ENCODE measurements around the gene PAQR6. TPM values are rescaled to one million over a fixed set of nuclear protein-coding genes. Genes with fewer than 3 reads are reported as not detected.

The PAQR6 gene
- total and polyA plus RNA-seq, 4 donors, result 42.6 to 206 (median 117) TPM

- H3K4me3 ChIP-seq (ENCODE audit: low read depth, low read length), result peak within 1 kb of the TSS; percentile 90
- H3K27ac ChIP-seq (ENCODE audit: low read depth, low read length), result peak within 1 kb of the TSS; percentile 85
- no peaks in the 10 kb centered on the region for H3K9me3 ChIP-seq (ENCODE audit: control insufficient read depth, insufficient read depth, low read length)
- H3K27me3 ChIP-seq (ENCODE audit: control insufficient read depth, insufficient read depth, low read length), result no peaks in the 10 kb centered on the region
- DNase-seq (ENCODE audit: low read depth in 4 of 6, low spot score in 6 of 6), result no peak
- peaks cover 14% of the 10 kb centered on the region for H3K36me3 ChIP-seq (ENCODE audit: control insufficient read depth, insufficient read depth, low read length)
- 86% methylated on average over 7 of the region's 7 CpGs for WGBS (ENCODE audit: insufficient coverage)
- peaks cover 14% of the 10 kb centered on the region for H3K4me1 ChIP-seq (ENCODE audit: control insufficient read depth, insufficient read depth, low read length)
Measured at GRCh38 chr1:156284112-156284511, 36.3 kb upstream of the PAQR6 start, which contains the start of gene TMEM79. Gene TMEM79 (plus strand): TSS chr1:156284325. CDS start chr1:156285227, 902 bp downstream.

DNA sequence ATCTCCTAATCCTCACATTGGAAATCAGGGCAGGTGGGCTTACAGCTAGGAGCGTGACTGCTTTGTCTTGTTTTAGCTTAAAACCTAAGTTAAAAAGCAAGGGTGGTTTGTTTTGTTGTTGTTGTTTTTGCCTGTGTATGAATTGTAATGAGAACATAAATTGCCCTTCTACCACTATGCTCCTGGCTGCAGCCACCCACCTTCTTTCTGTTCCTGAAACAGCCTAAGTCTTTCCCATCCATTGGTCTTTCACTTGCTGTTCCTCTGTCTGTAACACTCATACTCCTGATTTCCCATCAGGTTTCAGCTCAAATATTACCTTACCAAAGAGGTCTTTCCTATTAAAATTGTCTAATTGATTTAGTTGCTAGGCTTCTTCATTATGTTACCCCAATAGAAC is 35.7 kb upstream of the PAQR6 start:
- peaks cover 14% of the 10 kb centered on the region for H3K4me1 ChIP-seq (ENCODE audit: control insufficient read depth, insufficient read depth, low read length)
- no peaks in the 10 kb centered on the region for H3K27me3 ChIP-seq (ENCODE audit: control insufficient read depth, insufficient read depth, low read length)
- peaks cover 15% of the 10 kb centered on the region for H3K36me3 ChIP-seq (ENCODE audit: control insufficient read depth, insufficient read depth, low read length)
- DNase-seq (ENCODE audit: low read depth in 4 of 6, low spot score in 6 of 6), result no peak
- peak overlapping the region; percentile 90 for H3K4me3 ChIP-seq (ENCODE audit: low read depth, low read length)
- H3K27ac ChIP-seq (ENCODE audit: low read depth, low read length), result peak overlapping the region; percentile 85
- no CpG with 5 or more reads among the region's 1 CpG for WGBS (ENCODE audit: insufficient coverage)
- no peaks in the 10 kb centered on the region for H3K9me3 ChIP-seq (ENCODE audit: control insufficient read depth, insufficient read depth, low read length)

GRCh38 chr1:156282479-156283222 is 34.8 kb upstream of the PAQR6 start, which contains the start of gene SMG5:
Gene SMG5 (minus strand): TSS chr1:156282825. CDS start chr1:156282680, 145 bp downstream.
- Histone ChIP-seq H3K9me3 (ENCODE audit: control insufficient read depth, insufficient read depth, low read length) (no peaks in the 10 kb centered on the region), H3K4me3 (ENCODE audit: low read depth, low read length) (peak within 1 kb of the TSS; percentile 90), H3K27me3 (ENCODE audit: control insufficient read depth, insufficient read depth, low read length) (no peaks in the 10 kb centered on the region), H3K4me1 (ENCODE audit: control insufficient read depth, insufficient read depth, low read length) (peaks cover 14% of the 10 kb centered on the region), H3K27ac (ENCODE audit: low read depth, low read length) (peak within 1 kb of the TSS; percentile 85), H3K36me3 (ENCODE audit: control insufficient read depth, insufficient read depth, low read length) (peaks cover 23% of the 10 kb centered on the region)
- under 1% methylated on average over 40 of the region's 50 CpGs for WGBS (ENCODE audit: insufficient coverage)
- peak; percentile 95 to 100 (median 98) for DNase-seq (ENCODE audit: low read depth in 4 of 6, low spot score in 6 of 6)

DNA sequence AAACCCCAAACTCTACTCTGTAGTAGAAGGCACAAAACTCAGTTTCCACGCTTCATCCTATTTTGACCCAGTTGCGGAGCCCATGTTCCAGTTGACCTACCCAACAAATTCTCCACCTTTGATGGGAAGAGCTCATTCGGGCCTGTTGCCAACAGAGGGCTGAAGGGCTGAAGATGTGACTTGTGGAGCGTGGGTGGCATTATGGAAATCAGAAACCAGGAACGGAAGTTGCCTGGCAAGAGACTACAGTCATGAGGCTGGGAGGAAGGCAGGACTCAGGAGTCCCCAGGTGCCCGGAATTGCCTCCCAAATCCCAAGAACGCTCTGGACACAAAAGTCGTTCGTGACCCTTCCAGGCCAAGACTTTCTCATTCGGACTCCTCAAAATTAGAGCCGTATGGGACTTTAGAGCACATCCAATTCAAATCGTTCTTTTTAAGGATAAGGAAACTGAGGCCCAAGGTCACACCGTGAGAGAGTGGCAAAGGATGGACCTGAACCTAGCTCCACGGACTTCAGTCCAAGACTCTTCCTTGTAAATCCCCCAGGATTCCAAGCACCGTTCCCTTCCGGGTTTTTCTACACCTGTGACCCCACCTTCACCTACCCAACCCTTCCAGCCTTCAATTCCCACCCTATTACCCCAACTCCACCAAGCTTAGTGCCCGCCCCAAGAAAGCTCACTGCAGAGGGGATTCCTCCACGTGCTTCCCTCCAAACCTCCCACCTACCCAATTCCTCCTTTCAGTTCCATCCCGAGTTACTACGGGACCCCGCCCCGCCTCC is 34.0 kb upstream of the PAQR6 start:
- WGBS (ENCODE audit: insufficient coverage), result 3% methylated on average over 18 of the region's 22 CpGs
- no peaks in the 10 kb centered on the region for H3K27me3 ChIP-seq (ENCODE audit: control insufficient read depth, insufficient read depth, low read length)
- DNase-seq (ENCODE audit: low read depth in 4 of 6, low spot score in 6 of 6), result no peak
- H3K9me3 ChIP-seq (ENCODE audit: control insufficient read depth, insufficient read depth, low read length), result no peaks in the 10 kb centered on the region
- no peak overlapping the region for H3K27ac ChIP-seq (ENCODE audit: low read depth, low read length)
- peak overlapping the region; percentile 90 for H3K4me3 ChIP-seq (ENCODE audit: low read depth, low read length)
- H3K36me3 ChIP-seq (ENCODE audit: control insufficient read depth, insufficient read depth, low read length), result peaks cover 31% of the 10 kb centered on the region
- peaks cover 14% of the 10 kb centered on the region for H3K4me1 ChIP-seq (ENCODE audit: control insufficient read depth, insufficient read depth, low read length)

- 35% methylated on average over 7 of the region's 8 CpGs for WGBS (ENCODE audit: insufficient coverage)
- peaks cover 35% of the 10 kb centered on the region for H3K36me3 ChIP-seq (ENCODE audit: control insufficient read depth, insufficient read depth, low read length)
- no peak for DNase-seq (ENCODE audit: low read depth in 4 of 6, low spot score in 6 of 6)
- H3K4me3 ChIP-seq (ENCODE audit: low read depth, low read length), result peak overlapping the region; percentile 90
- H3K27me3 ChIP-seq (ENCODE audit: control insufficient read depth, insufficient read depth, low read length), result no peaks in the 10 kb centered on the region
- no peaks in the 10 kb centered on the region for H3K9me3 ChIP-seq (ENCODE audit: control insufficient read depth, insufficient read depth, low read length)
- H3K4me1 ChIP-seq (ENCODE audit: control insufficient read depth, insufficient read depth, low read length), result peaks cover 14% of the 10 kb centered on the region
- H3K27ac ChIP-seq (ENCODE audit: low read depth, low read length), result no peak overlapping the region
Measured at GRCh38 chr1:156281281-156281680, 33.4 kb upstream of the PAQR6 start.

- H3K27me3 ChIP-seq (ENCODE audit: control insufficient read depth, insufficient read depth, low read length), result no peaks in the 10 kb centered on the region
- 100% methylated on average over 1 of the region's 3 CpGs for WGBS (ENCODE audit: insufficient coverage)
- H3K27ac ChIP-seq (ENCODE audit: low read depth, low read length), result no peak overlapping the region
- H3K4me3 ChIP-seq (ENCODE audit: low read depth, low read length), result no peak overlapping the region
- H3K36me3 ChIP-seq (ENCODE audit: control insufficient read depth, insufficient read depth, low read length), result peaks cover 36% of the 10 kb centered on the region
- H3K4me1 ChIP-seq (ENCODE audit: control insufficient read depth, insufficient read depth, low read length), result peaks cover 14% of the 10 kb centered on the region
- no peak for DNase-seq (ENCODE audit: low read depth in 4 of 6, low spot score in 6 of 6)
- no peaks in the 10 kb centered on the region for H3K9me3 ChIP-seq (ENCODE audit: control insufficient read depth, insufficient read depth, low read length)
Measured at GRCh38 chr1:156279837-156280236, 32.0 kb upstream of the PAQR6 start.

- 89% methylated on average over 6 of the region's 6 CpGs for WGBS (ENCODE audit: insufficient coverage)
- Histone ChIP-seq H3K9me3 (ENCODE audit: control insufficient read depth, insufficient read depth, low read length) (no peaks in the 10 kb centered on the region), H3K4me3 (ENCODE audit: low read depth, low read length) (no peak overlapping the region), H3K27ac (ENCODE audit: low read depth, low read length) (no peak overlapping the region), H3K36me3 (ENCODE audit: control insufficient read depth, insufficient read depth, low read length) (peaks cover 64% of the 10 kb centered on the region), H3K4me1 (ENCODE audit: control insufficient read depth, insufficient read depth, low read length) (peaks cover 10% of the 10 kb centered on the region), H3K27me3 (ENCODE audit: control insufficient read depth, insufficient read depth, low read length) (no peaks in the 10 kb centered on the region)
- no peak for DNase-seq (ENCODE audit: low read depth in 4 of 6, low spot score in 6 of 6)
Measured at GRCh38 chr1:156276966-156277381, 29.1 kb upstream of the PAQR6 start.

GRCh38 chr1:156276532-156276931 is 28.7 kb upstream of the PAQR6 start:
- DNase-seq (ENCODE audit: low read depth in 4 of 6, low spot score in 6 of 6), result no peak
- Histone ChIP-seq H3K27me3 (ENCODE audit: control insufficient read depth, insufficient read depth, low read length) (no peaks in the 10 kb centered on the region), H3K9me3 (ENCODE audit: control insufficient read depth, insufficient read depth, low read length) (no peaks in the 10 kb centered on the region), H3K27ac (ENCODE audit: low read depth, low read length) (no peak overlapping the region), H3K36me3 (ENCODE audit: control insufficient read depth, insufficient read depth, low read length) (peaks cover 69% of the 10 kb centered on the region), H3K4me3 (ENCODE audit: low read depth, low read length) (no peak overlapping the region), H3K4me1 (ENCODE audit: control insufficient read depth, insufficient read depth, low read length) (peaks cover 5% of the 10 kb centered on the region)

DNA sequence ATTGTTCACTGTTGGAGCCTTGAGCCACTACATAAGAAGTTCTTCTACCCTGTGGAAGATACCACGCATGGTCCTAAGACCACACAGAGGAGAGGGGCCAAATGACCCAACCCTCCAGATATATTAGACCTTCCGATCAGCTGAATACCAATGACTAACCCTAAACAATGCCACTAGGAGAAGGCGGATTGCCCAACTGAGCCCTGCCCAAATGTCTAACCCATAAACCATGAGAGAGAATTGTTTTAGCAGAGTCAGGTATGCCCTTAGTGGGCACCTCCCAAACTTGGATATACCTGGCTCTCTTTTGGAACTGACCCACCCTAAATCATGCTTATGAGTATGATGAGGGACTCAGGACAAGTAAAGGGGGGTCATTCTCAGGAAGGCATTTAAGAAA is 22.5 kb upstream of the PAQR6 start:
- Histone ChIP-seq H3K9me3 (ENCODE audit: control insufficient read depth, insufficient read depth, low read length) (no peaks in the 10 kb centered on the region), H3K4me1 (ENCODE audit: control insufficient read depth, insufficient read depth, low read length) (no peaks in the 10 kb centered on the region), H3K27me3 (ENCODE audit: control insufficient read depth, insufficient read depth, low read length) (no peaks in the 10 kb centered on the region), H3K4me3 (ENCODE audit: low read depth, low read length) (no peak overlapping the region), H3K36me3 (ENCODE audit: control insufficient read depth, insufficient read depth, low read length) (peaks cover 93% of the 10 kb centered on the region), H3K27ac (ENCODE audit: low read depth, low read length) (no peak overlapping the region)
- WGBS (ENCODE audit: insufficient coverage), result 60% methylated on average over 1 of the region's 3 CpGs
- DNase-seq (ENCODE audit: low read depth in 4 of 6, low spot score in 6 of 6), result no peak

All from spinal cord (tissue), 10 donors.